ENCODE measurements around the gene GABRG3.

Gene GABRG3

GRCh38 chr15:26970712-26971210 lies at the start of gene GABRG3:
Gene GABRG3, plus strand, starts transcription at chr15:26971181.
- DNase-seq = peak; percentile 42

GRCh38 chr15:26921433-26921832 lies 49.5 kb upstream of the GABRG3 start:
- no peak for DNase-seq

GRCh38 chr15:26926081-26926480 lies 44.9 kb upstream of the GABRG3 start:
- no peak for DNase-seq

- DNase-seq = no peak
Observed at GRCh38 chr15:26928051-26928450, 42.9 kb upstream of the GABRG3 start.

- DNase-seq = no peak
Observed at GRCh38 chr15:26929588-26929987, 41.4 kb upstream of the GABRG3 start.

GRCh38 chr15:26934848-26935247 lies 36.1 kb upstream of the GABRG3 start:
- no peak for DNase-seq

GRCh38 chr15:26935322-26935721 lies 35.7 kb upstream of the GABRG3 start:
- DNase-seq = no peak

- DNase-seq = no peak
Observed at GRCh38 chr15:26936502-26936901, 34.5 kb upstream of the GABRG3 start.

- DNase-seq = no peak
Observed at GRCh38 chr15:26937134-26937533, 33.8 kb upstream of the GABRG3 start.

- DNase-seq = no peak
Observed at GRCh38 chr15:26939398-26939797, 31.6 kb upstream of the GABRG3 start.

- DNase-seq = no peak
Observed at GRCh38 chr15:26941489-26941888, 29.5 kb upstream of the GABRG3 start.

- DNase-seq = no peak
Observed at GRCh38 chr15:26943866-26944265, 27.1 kb upstream of the GABRG3 start.

GRCh38 chr15:26945046-26945445 lies 25.9 kb upstream of the GABRG3 start:
- DNase-seq = no peak

GRCh38 chr15:26950001-26950400 lies 21.0 kb upstream of the GABRG3 start:
- DNase-seq = no peak

GRCh38 chr15:26954403-26954802 lies 16.6 kb upstream of the GABRG3 start:
- DNase-seq = no peak

GRCh38 chr15:26967719-26968269 lies 3.2 kb upstream of the GABRG3 start:
- DNase-seq = no peak

- DNase-seq = no peak
Observed at GRCh38 chr15:26968806-26969205, 2.2 kb upstream of the GABRG3 start.

- no peak for DNase-seq
Observed at GRCh38 chr15:26971271-26972018, 464 bp downstream of the GABRG3 start.

GRCh38 chr15:26972636-26973035 lies 1.7 kb downstream of the GABRG3 start:
- no peak for DNase-seq

GRCh38 chr15:26974120-26974780 lies 3.3 kb downstream of the GABRG3 start:
- peak; percentile 21 for DNase-seq

GRCh38 chr15:26981492-26981891 lies 10.5 kb downstream of the GABRG3 start:
- DNase-seq = no peak

- DNase-seq = no peak
Observed at GRCh38 chr15:26983822-26984221, 12.8 kb downstream of the GABRG3 start.

- DNase-seq = no peak
Observed at GRCh38 chr15:26985050-26985449, 14.1 kb downstream of the GABRG3 start.

- no peak for DNase-seq
Observed at GRCh38 chr15:26996250-26996649, 25.3 kb downstream of the GABRG3 start.
